ENCODE results near the gene RUBCNL. TPM values are rescaled to one million over a fixed set of nuclear protein-coding genes. Genes with fewer than 3 reads are reported as not detected.
A peak's percentile ranks its signal among the peaks of the same experiment; 100 is the strongest.

RUBCNL gene
- total RNA-seq, 1 experiment from 2014 or later: 1.8 TPM

- H3K27ac ChIP-seq: no peak overlapping the region
- no peak overlapping the region for H3K4me3 ChIP-seq
- H3K36me3 ChIP-seq: no peaks in the 10 kb centered on the region
- peaks cover 25% of the 10 kb centered on the region for H3K4me1 ChIP-seq
- H3K9me3 ChIP-seq (replicated peaks): no peaks in the 10 kb centered on the region
- H3K27me3 ChIP-seq: no peaks in the 10 kb centered on the region
- DNase-seq: peak in 1 of 2 experiments; percentile 23
Measured at GRCh38 chr13:46341112-46341711, 45.8 kb downstream of the RUBCNL start.

DNA sequence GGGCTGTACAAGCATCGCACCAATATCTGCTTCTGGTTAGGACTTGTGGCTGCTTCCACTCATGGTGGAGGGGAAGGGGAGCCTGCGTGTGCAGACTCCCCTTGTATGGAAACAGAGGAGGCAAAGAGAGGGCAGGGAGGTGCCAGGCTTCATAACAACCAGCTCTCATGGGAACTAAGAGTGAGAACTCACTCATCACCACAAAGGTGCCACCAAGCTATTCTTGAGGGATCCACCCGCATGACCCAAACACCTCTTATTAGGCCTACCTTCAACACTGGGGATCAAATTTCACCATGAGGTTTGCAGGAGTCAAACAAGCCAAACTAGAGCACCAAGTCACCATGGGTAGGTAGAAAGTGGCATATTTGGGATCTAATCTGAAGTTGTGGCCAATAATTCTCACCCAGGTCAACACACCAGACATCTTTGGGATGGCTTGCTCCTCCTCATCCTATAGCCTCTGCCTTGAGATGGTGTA is 46.4 kb downstream of the RUBCNL start:
- H3K36me3 ChIP-seq: no peaks in the 10 kb centered on the region
- no peaks in the 10 kb centered on the region for H3K9me3 ChIP-seq (replicated peaks)
- no peaks in the 10 kb centered on the region for H3K27me3 ChIP-seq
- no peak overlapping the region for H3K27ac ChIP-seq
- H3K4me1 ChIP-seq: peaks cover 20% of the 10 kb centered on the region
- no peak for DNase-seq
- no peak overlapping the region for H3K4me3 ChIP-seq

- no peak overlapping the region for H3K27ac ChIP-seq
- no peaks in the 10 kb centered on the region for H3K9me3 ChIP-seq (replicated peaks)
- no peak for DNase-seq
- H3K4me3 ChIP-seq: no peak overlapping the region
- peaks cover 16% of the 10 kb centered on the region for H3K4me1 ChIP-seq
- no peaks in the 10 kb centered on the region for H3K36me3 ChIP-seq
- H3K27me3 ChIP-seq: no peaks in the 10 kb centered on the region
Measured at GRCh38 chr13:46340011-46340410, 47.0 kb downstream of the RUBCNL start.

DNA sequence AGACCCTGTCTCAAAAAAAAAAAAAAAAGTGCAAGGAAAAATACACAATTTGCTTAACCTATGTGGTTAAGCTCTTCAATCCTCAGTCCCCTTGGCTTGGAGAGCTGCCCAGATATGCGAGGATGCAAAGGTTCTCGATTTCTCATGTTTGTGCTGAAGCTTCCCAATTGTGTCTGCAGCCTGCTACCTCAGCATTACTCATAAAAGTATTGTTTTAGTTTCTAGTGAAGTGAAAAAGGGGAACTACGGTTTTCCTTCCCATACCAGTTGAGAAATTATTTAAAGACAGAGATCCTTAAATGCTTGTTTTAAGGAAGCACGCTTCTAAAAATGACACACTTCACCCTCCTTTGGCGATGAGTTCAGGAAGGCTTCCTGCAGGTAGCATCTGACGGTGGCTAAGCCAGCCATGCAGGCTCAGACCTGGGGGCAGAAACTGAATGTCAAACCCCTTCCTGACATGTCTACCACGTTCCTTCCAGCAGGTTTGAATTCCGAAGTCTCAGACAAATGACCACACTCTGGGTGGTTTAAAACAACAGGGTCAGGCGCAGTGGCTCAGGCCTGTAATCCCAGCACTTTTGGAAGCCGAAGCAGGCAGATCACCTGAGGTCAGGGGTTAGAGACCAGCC is 47.9 kb downstream of the RUBCNL start:
- no peak overlapping the region for H3K27ac ChIP-seq
- peaks cover 12% of the 10 kb centered on the region for H3K4me1 ChIP-seq
- no peaks in the 10 kb centered on the region for H3K9me3 ChIP-seq (replicated peaks)
- H3K27me3 ChIP-seq: no peaks in the 10 kb centered on the region
- H3K4me3 ChIP-seq: no peak overlapping the region
- no peaks in the 10 kb centered on the region for H3K36me3 ChIP-seq
- DNase-seq: peak; percentile 69 to 76

DNA sequence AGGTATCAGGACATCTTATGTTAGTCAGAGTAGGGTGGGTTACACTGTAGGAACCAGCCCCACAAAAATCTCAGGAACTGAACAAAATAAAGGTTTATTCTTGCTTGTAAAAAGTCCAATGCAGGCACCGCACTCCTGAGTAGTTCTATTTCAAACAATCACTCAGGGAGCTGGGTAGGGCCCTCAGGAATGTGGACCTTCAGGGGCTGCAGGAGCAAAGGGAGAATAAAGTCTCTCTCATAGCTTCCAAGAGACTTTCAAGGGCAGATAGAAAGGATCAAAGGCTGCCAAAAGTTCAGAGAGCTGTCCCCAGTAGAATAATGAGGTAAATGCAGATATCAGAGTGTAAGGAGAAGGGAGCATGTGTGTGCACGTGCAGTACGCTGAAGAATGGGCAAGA is 49.4 kb downstream of the RUBCNL start:
- DNase-seq: no peak
- Histone ChIP-seq H3K4me1 (peaks cover 12% of the 10 kb centered on the region), H3K4me3 (no peak overlapping the region), H3K36me3 (no peaks in the 10 kb centered on the region), H3K27me3 (no peaks in the 10 kb centered on the region), H3K27ac (no peak overlapping the region), H3K9me3 (replicated peaks) (no peaks in the 10 kb centered on the region)

- Histone ChIP-seq H3K27ac (no peak overlapping the region), H3K27me3 (no peaks in the 10 kb centered on the region)
- DNase-seq: no peak
Measured at GRCh38 chr13:46334035-46334822, 52.8 kb downstream of the RUBCNL start.

GRCh38 chr13:46332772-46333171 is 54.3 kb downstream of the RUBCNL start:
- DNase-seq: no peak
- no peaks in the 10 kb centered on the region for H3K27me3 ChIP-seq
- no peaks in the 10 kb centered on the region for H3K36me3 ChIP-seq
- H3K27ac ChIP-seq: no peak overlapping the region
- no peaks in the 10 kb centered on the region for H3K9me3 ChIP-seq (replicated peaks)
- H3K4me3 ChIP-seq: no peak overlapping the region
- no peaks in the 10 kb centered on the region for H3K4me1 ChIP-seq

More at GRCh38 chr13:46334035-46334822, 52.8 kb downstream of the RUBCNL start:
- Histone ChIP-seq H3K4me3 (no peak overlapping the region), H3K4me1 (peaks cover 2% of the 10 kb centered on the region), H3K36me3 (no peaks in the 10 kb centered on the region), H3K9me3 (replicated peaks) (no peaks in the 10 kb centered on the region)

DNA sequence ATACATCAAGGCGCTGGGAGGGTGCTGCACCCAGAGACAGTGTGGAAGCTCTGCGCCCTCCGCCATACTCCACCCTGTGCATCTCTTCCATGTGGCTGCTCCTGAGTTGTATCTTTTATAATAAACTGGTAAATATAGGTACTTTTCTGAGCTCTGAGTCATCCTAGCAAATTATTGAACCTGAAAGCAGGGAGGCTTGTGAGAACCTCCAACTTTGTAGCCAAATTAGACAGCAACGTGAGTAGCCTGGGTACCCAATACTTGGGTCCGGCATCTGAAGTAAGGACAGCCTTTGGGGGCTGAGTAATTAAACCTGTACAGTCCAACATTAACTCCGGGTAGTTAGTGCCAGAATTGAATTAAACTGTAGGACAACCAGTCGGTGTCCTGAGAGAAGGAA is 57.4 kb downstream of the RUBCNL start:
- Histone ChIP-seq H3K36me3 (no peaks in the 10 kb centered on the region), H3K27me3 (no peaks in the 10 kb centered on the region), H3K4me1 (no peaks in the 10 kb centered on the region), H3K9me3 (replicated peaks) (no peaks in the 10 kb centered on the region; the same call in 1 of the 2 replicates), H3K27ac (no peak overlapping the region), H3K4me3 (no peak overlapping the region)
- no peak for DNase-seq

DNA sequence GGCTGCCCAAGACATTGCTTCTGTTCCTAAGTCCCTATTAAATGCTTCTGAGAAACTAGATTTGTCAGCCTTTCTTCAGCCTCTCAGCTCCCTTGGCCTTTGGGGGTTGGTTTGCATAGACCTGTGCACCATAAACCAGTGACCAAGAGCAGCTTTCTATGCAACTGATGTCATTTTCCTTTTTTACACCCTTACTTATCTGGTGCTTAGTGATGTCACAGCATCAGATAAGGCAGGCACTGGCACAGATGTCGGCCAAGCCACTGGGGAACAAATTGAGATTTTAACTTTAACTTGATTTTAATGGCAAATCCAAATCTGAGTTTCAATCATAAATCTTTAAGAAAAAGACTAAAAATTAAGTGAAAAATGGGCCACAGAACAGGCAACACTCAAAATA is 59.8 kb downstream of the RUBCNL start:
- no peak for DNase-seq
- Histone ChIP-seq H3K27ac (no peak overlapping the region), H3K36me3 (no peaks in the 10 kb centered on the region), H3K4me3 (no peak overlapping the region), H3K9me3 (replicated peaks) (no peaks in the 10 kb centered on the region; the same call in 1 of the 2 replicates), H3K4me1 (no peaks in the 10 kb centered on the region), H3K27me3 (no peaks in the 10 kb centered on the region)

DNA sequence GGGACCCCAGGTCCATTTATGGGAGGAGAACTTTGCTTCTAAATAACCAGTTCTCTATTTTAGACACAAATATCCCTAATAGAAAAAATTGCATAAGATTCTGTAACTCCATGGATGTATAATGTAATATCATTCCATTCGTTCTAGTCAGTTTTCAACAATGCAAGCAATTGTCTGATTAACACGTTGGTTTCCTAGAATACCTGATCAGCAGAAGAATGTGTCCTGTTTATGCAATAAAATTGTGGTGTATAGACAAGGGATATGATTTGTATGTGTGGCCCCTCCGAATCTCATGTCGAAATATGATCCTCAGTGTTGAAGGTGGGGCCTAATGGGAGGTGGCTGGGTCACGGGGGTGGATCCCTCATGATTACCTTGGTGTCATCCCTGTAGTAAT is 62.1 kb downstream of the RUBCNL start:
- Histone ChIP-seq H3K9me3 (replicated peaks) (no peaks in the 10 kb centered on the region; the same call in 1 of the 2 replicates), H3K4me3 (no peak overlapping the region), H3K27me3 (no peaks in the 10 kb centered on the region), H3K27ac (no peak overlapping the region), H3K36me3 (no peaks in the 10 kb centered on the region), H3K4me1 (no peaks in the 10 kb centered on the region)
- no peak for DNase-seq

DNA sequence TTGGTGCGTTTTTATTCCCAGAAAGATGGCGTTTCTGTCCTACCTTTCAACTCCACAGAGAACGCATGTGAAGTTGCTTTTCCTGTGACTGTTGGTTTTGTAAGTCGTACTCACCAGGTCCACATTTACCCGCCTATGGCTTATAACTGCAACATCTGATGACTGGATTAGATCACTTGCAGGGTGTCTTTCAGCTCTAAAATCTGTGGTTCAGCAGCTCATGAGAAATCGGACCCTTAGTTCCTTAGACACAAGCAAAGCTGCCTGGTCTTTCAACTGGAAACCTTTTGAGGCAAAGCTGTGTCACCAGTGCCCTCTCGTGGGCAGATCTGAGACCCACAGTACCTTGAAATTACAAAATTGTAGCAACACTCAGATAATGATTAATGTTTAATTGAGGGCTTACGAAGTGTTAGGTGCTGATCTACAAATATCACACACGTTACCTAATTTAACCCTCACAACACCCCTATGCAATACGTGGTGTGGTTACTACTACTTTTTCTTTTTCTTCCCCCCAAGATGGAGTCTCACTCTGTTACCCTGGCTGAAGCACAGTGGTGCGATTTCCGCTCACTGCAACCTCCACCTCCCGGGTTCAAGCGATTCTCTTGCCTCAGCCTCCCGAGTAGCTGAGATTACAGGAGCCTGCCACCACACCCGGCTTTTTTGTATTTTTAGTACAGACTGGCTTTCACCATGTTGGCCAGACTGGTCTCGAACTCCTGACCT is 65.4 kb downstream of the RUBCNL start:
- no peaks in the 10 kb centered on the region for H3K36me3 ChIP-seq
- H3K4me1 ChIP-seq: no peaks in the 10 kb centered on the region
- peak; percentile 32 to 68 for DNase-seq
- H3K27ac ChIP-seq: no peak overlapping the region
- no peaks in the 10 kb centered on the region for H3K27me3 ChIP-seq
- H3K9me3 ChIP-seq (replicated peaks): no peaks in the 10 kb centered on the region; the same call in 1 of the 2 replicates
- no peak overlapping the region for H3K4me3 ChIP-seq

DNA sequence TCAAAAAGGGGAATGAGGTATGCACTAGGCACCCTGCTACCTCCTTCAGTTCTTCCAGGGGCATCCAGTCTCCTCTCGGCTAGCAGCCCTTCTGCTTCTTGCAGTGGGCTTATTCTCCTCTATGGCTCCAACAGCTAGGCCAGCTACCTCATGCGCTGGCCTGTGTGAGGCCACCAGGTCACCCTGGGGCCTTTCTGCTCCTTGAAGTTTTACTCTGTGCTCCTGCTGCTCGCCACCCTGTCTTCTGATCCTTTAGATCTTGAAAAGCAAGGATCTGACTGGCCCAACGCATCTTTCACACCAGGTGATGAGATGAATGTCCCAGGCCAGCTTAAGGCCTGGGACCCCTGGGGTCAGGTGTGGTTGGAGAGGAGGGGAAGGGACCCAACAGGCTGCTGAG is 66.2 kb downstream of the RUBCNL start:
- no peak overlapping the region for H3K27ac ChIP-seq

DNA sequence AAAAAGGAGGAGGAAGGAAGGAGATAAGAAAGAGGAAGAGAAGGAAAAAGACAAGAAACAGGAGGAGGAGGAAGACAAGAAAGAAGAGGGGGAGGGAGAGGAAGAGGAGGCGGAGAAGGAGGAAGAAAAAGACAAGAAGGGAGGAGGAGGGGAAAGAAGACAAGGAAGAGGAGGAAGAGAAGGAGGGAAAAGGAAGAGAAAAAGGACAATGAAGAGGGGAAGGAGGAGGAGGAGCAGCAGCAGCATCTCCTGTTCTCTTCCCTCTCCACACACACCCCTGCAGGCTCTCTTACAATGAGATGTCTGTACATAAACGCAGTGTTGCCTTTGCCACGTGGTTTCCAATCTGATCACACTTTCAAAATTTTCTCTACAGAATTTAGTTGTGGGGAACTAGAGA is 66.6 kb downstream of the RUBCNL start:
- Histone ChIP-seq H3K9me3 (replicated peaks) (no peaks in the 10 kb centered on the region), H3K4me3 (no peak overlapping the region), H3K36me3 (no peaks in the 10 kb centered on the region), H3K27me3 (no peaks in the 10 kb centered on the region), H3K27ac (no peak overlapping the region), H3K4me1 (no peaks in the 10 kb centered on the region)
- DNase-seq: no peak

More for the DNA sequence above, 66.2 kb downstream of the RUBCNL start:
- no peaks in the 10 kb centered on the region; the same call in 1 of the 2 replicates for H3K9me3 ChIP-seq (replicated peaks)
- H3K4me3 ChIP-seq: no peak overlapping the region
- no peak for DNase-seq
- no peaks in the 10 kb centered on the region for H3K27me3 ChIP-seq
- no peaks in the 10 kb centered on the region for H3K36me3 ChIP-seq
- H3K4me1 ChIP-seq: no peaks in the 10 kb centered on the region

- Histone ChIP-seq H3K36me3 (no peaks in the 10 kb centered on the region), H3K4me3 (no peak overlapping the region), H3K9me3 (replicated peaks) (no peaks in the 10 kb centered on the region), H3K4me1 (no peaks in the 10 kb centered on the region), H3K27ac (no peak overlapping the region), H3K27me3 (no peaks in the 10 kb centered on the region)
- DNase-seq: no peak
Measured at GRCh38 chr13:46318986-46319385, 68.1 kb downstream of the RUBCNL start.

GRCh38 chr13:46317120-46317519 is 69.9 kb downstream of the RUBCNL start:
- no peaks in the 10 kb centered on the region for H3K36me3 ChIP-seq
- H3K4me3 ChIP-seq: no peak overlapping the region
- no peaks in the 10 kb centered on the region for H3K4me1 ChIP-seq
- no peaks in the 10 kb centered on the region for H3K9me3 ChIP-seq (replicated peaks)
- no peaks in the 10 kb centered on the region for H3K27me3 ChIP-seq
- DNase-seq: no peak
- H3K27ac ChIP-seq: no peak overlapping the region
